GM06990 (cell line): ENCODE measurements around the gene PRKG1.

Source experiments
- DNase-seq: peaks from one replicate; pipeline ENCODE4 v3.0.0-alpha.2; 2011; ENCODE audit not compliant: insufficient read length; ENCODE audit errors: extremely low read depth
- H3K27me3 ChIP-seq: replicated peaks from 2 replicates; pipeline ENCODE4 v1.6.0; 2011; ENCODE audit warnings: low read length; ENCODE audit not compliant: control insufficient read depth, insufficient read depth
- H3K36me3 ChIP-seq: 2 replicates; pipeline ENCODE4 v1.5.1; 2011; ENCODE audit warnings: low read length; ENCODE audit not compliant: control insufficient read depth, insufficient read depth
- H3K4me3 ChIP-seq: replicated peaks from 2 replicates; pipeline ENCODE4 v1.5.1; 2011; ENCODE audit warnings: low read depth, mild to moderate bottlenecking, control low read depth, low read length
- CTCF ChIP-seq: IDR thresholded peaks from 2 replicates; pipeline ENCODE4 v1.5.1; 2011; ENCODE audit warnings: low read length, control low read depth, mild to moderate bottlenecking, inconsistent platforms; ENCODE audit not compliant: insufficient read depth, poor library complexity, severe bottlenecking

PRKG1 gene

GRCh38 chr10:51892313-51892712 is 818.0 kb downstream of the PRKG1 start:
- H3K36me3 ChIP-seq: no peaks in the 10 kb centered on the region
- no peak overlapping the region for H3K4me3 ChIP-seq
- no peak for DNase-seq
- no peak for TF ChIP-seq CTCF
- no peaks in the 10 kb centered on the region for H3K27me3 ChIP-seq

- peak; percentile 65 for TF ChIP-seq CTCF
These were observed 818.8 kb downstream of the PRKG1 start for GRCh38 chr10:51892965-51893658.

GRCh38 chr10:51894771-51895578 is 820.7 kb downstream of the PRKG1 start:
- no peak for DNase-seq
- TF ChIP-seq CTCF: no peak
- Histone ChIP-seq H3K36me3 (no peaks in the 10 kb centered on the region), H3K27me3 (no peaks in the 10 kb centered on the region), H3K4me3 (no peak overlapping the region)

More at GRCh38 chr10:51892965-51893658, 818.8 kb downstream of the PRKG1 start:
- no peaks in the 10 kb centered on the region for H3K27me3 ChIP-seq
- H3K4me3 ChIP-seq: no peak overlapping the region
- no peaks in the 10 kb centered on the region for H3K36me3 ChIP-seq
- no peak for DNase-seq

GRCh38 chr10:51896849-51897248 is 822.6 kb downstream of the PRKG1 start:
- no peak for TF ChIP-seq CTCF
- Histone ChIP-seq H3K36me3 (no peaks in the 10 kb centered on the region), H3K4me3 (no peak overlapping the region), H3K27me3 (no peaks in the 10 kb centered on the region)
- DNase-seq: no peak

GRCh38 chr10:51897560-51897959 is 823.3 kb downstream of the PRKG1 start:
- no peak for TF ChIP-seq CTCF
- Histone ChIP-seq H3K36me3 (no peaks in the 10 kb centered on the region), H3K27me3 (no peaks in the 10 kb centered on the region), H3K4me3 (no peak overlapping the region)
- DNase-seq: no peak
